Right lobe of liver (tissue), 6 donors: ENCODE measurements around the gene SSC4D. TPM values are rescaled to one million over a fixed set of nuclear protein-coding genes. Genes with fewer than 3 reads are reported as not detected.

Experiments
- ATAC-seq, 4 donors: fragments of 200-7000 bp; cut with Tn5 transposase; one replicate each; pipeline ENCODE4 v1.9.1; 2020; ENCODE audit warnings: mild to moderate bottlenecking in 4 of 4, moderate library complexity in 4 of 4
- DNase-seq, 3 donors: peaks; one replicate each; pipeline ENCODE4 v3.0.0-alpha.2; 2020
- H3K27ac ChIP-seq, 3 donors: fragments of 200-600 bp; one replicate each; pipeline ENCODE4 v1.8.0; 2022
- H3K27me3 ChIP-seq, 2 donors: fragments of 200-600 bp; one replicate each; pipeline ENCODE4 v1.8.0; 2022
- H3K36me3 ChIP-seq, 4 donors: fragments of 200-600 bp; sonication (generic) in 1 of 4; one replicate each; pipeline versions ENCODE4 v1.5.1 to v1.8.0; 2017 to 2022; ENCODE audit warnings: control low read depth in 1 of 4
- H3K4me1 ChIP-seq, 4 donors: fragments of 200-600 bp; sonication (generic) in 1 of 4; one replicate each; pipeline versions ENCODE4 v1.5.1 to v1.8.0; 2017 to 2022; ENCODE audit warnings: control low read depth in 1 of 4
- H3K4me3 ChIP-seq, 3 donors: fragments of 200-600 bp; one replicate each; pipeline ENCODE4 v1.8.0; 2022
- H3K9me3 ChIP-seq, 4 donors: fragments of 200-600 bp; sonication (generic) in 1 of 4; one replicate each; pipeline versions ENCODE4 v1.5.1 to v1.8.0; 2017 to 2022; ENCODE audit warnings: control low read depth in 1 of 4
- CTCF ChIP-seq, 4 donors: fragments of 200-600 bp in 3 of 4; fragments of 450-650 bp in 1 of 4; IDR thresholded peaks; one replicate each; pipeline versions ENCODE4 v1.5.1 to v1.8.0; 2016 to 2022; ENCODE audit warnings: antibody characterized with exemption in 4 of 4, mild to moderate bottlenecking in 2 of 4
- POLR2A ChIP-seq: fragments of 450-650 bp; IDR thresholded peaks from one replicate; pipeline ENCODE4 v1.6.1; 2017; ENCODE audit warnings: antibody characterized with exemption, mild to moderate bottlenecking
- WGBS: methylation state at CpG from one replicate; pipeline ENCODE4 v1.1.6; 2018; ENCODE audit warnings: low coverage, low lambda C conversion rate; ENCODE audit not compliant: insufficient coverage; ENCODE audit errors: missing lambda C conversion rate; 5-methylcytosine and 5-hydroxymethylcytosine counted together
- intact Hi-C, 2 donors: fragments of 100-400 bp; cut with DNase I; formaldehyde crosslinking; loops; one replicate each; pipeline versions ENCODE4 v1.11.2 to v1.14.1; 2022
- total RNA-seq, 6 experiments: library from RNA; depleted of rRNA in 2 of 6; stranded (reverse); fragments of >200 nt in 2 of 6; fragmentation: NEBNext Ultra II Directional in 3 of 6; extraction: Animal tissue kit (Norgen Biotek cat#: 25700) in 3 of 6; gene quantifications; one replicate each; pipeline versions ENCODE4 v1.1.0 to v1.2.4, GENCODE V29; 2016 to 2023
- donor health status: DM: no; HTN: yes; CAD: no.
- donor health status: DM: no; HTN: no; CAD: no.
- donor health status: DM: no; HTN: no; CAD: no.
- donor health status: DM: no; HTN: yes; CAD: no.
- donor health status: DM: no; HTN: yes; CAD: no.

SSC4D gene
- total RNA-seq, 6 experiments from 2014 or later = 1.2 to 2.6 (median 1.2) TPM

- H3K4me1 ChIP-seq = no peaks in the 10 kb centered on the region
- H3K4me3 ChIP-seq = no peak overlapping the region
- TF ChIP-seq CTCF (IDR thresholded peaks at IDR 0.05) (no peak), POLR2A (no peak)
- no peaks in the 10 kb centered on the region for H3K9me3 ChIP-seq
- no peak overlapping the region for H3K27ac ChIP-seq
- H3K27me3 ChIP-seq = no peaks in the 10 kb centered on the region
- WGBS = 80% methylated on average over 4 of the region's 9 CpGs
- intact Hi-C loops = no loop called here
- peak in 1 of 4 donors; percentile 35 for ATAC-seq
- no peaks in the 10 kb centered on the region for H3K36me3 ChIP-seq
- no peak for DNase-seq
These were observed 36.3 kb downstream of the SSC4D start for GRCh38 chr7:76372984-76373833.

- H3K36me3 ChIP-seq = no peaks in the 10 kb centered on the region
- intact Hi-C loops = no loop called here
- DNase-seq (no peak), ATAC-seq (no peak)
- H3K27me3 ChIP-seq = no peaks in the 10 kb centered on the region
- H3K27ac ChIP-seq = no peak overlapping the region
- TF ChIP-seq CTCF (IDR thresholded peaks at IDR 0.05) = no peak
- no peak for TF ChIP-seq POLR2A
- H3K4me3 ChIP-seq = no peak overlapping the region
- WGBS = no CpG with 5 or more reads among the region's 3 CpGs
- H3K9me3 ChIP-seq = no peaks in the 10 kb centered on the region
- H3K4me1 ChIP-seq = no peaks in the 10 kb centered on the region
These were observed 38.1 kb downstream of the SSC4D start for GRCh38 chr7:76371396-76371795.

GRCh38 chr7:76369018-76369417 is 40.5 kb downstream of the SSC4D start:
- DNase-seq = no peak
- peaks cover 0 to 1% (median 0%) of the 10 kb centered on the region in 4 donors for H3K4me1 ChIP-seq
- intact Hi-C loops = no loop called here

GRCh38 chr7:76368190-76368589 is 41.3 kb downstream of the SSC4D start:
- intact Hi-C loops = no loop called here
- ATAC-seq (no peak), DNase-seq (no peak)
- 80% methylated on average over 3 of the region's 8 CpGs for WGBS
- H3K27ac ChIP-seq = no peak overlapping the region
- no peak for TF ChIP-seq POLR2A
- TF ChIP-seq CTCF (IDR thresholded peaks at IDR 0.05) = no peak
- H3K9me3 ChIP-seq = no peaks in the 10 kb centered on the region
- H3K36me3 ChIP-seq = no peaks in the 10 kb centered on the region
- peaks cover 0 to 3% (median 0%) of the 10 kb centered on the region in 4 donors for H3K4me1 ChIP-seq
- H3K27me3 ChIP-seq = no peaks in the 10 kb centered on the region
- H3K4me3 ChIP-seq = no peak overlapping the region

More at GRCh38 chr7:76369018-76369417, 40.5 kb downstream of the SSC4D start:
- TF ChIP-seq CTCF (IDR thresholded peaks at IDR 0.05) (no peak), POLR2A (no peak)
- Histone ChIP-seq H3K27me3 (no peaks in the 10 kb centered on the region), H3K27ac (no peak overlapping the region), H3K4me3 (no peak overlapping the region), H3K36me3 (no peaks in the 10 kb centered on the region), H3K9me3 (no peaks in the 10 kb centered on the region)
- no peak for ATAC-seq
- WGBS = no CpG with 5 or more reads among the region's 6 CpGs
